Measurements from ENCODE around the gene CLDN3.

The CLDN3 gene

DNA sequence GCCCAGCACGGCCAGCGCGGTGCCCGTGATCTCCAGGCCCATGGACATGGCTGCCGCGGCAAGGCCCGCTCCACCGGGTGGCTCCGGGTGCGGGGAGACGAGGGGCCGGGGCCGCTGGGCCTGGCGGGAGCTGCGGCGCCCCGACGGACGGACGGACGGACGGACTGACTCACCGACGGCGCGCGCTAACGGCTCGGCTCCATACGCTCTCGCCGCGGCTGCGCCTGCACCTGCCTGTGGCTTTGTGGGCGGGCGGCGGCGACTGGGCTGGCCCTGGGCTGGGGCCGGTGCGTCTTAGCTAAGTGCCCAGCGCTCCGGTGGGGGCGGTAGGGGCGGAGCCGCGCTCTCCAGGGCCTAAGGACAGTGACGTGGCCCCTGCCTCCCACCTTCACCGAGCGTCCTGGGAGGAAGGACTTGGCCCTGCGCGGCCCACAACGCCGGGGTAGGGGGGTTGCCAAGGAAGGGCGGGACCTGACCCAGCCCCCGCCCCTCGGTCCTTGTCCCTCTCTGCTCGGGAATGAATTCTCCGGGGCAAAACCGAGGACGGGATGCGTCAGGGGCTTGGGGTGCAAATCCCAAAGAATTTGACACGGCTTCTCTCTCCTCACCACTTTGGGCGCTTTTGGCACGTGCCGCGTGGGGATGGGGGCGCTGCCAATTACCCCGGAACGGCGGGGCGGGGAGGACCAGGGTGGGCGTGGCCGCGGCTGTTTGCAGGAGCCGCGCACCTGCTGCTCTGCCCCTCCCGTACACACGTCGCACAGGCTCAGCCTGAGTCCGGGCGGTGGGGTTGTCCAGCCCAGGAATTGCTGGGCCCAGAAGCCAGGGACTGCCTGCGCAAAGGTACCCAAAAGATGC lies at the start of gene CLDN3:
Gene CLDN3 (minus strand): TSS at position 269 of the 858 bp plus-strand sequence. CDS start 221 bp downstream, at position 48.
- peaks cover 0 to 23% (median 10%) of the 10 kb centered on the region in 4 donors for H3K4me1 ChIP-seq
- peak within 1 kb of the TSS in 1 of 2 donors; percentile 29 for H3K4me3 ChIP-seq
- H3K27ac ChIP-seq: no peak within 1 kb of the TSS
- no peaks in the 10 kb centered on the region for H3K9me3 ChIP-seq
- intact Hi-C loops (cut with DNase I; ENCODE audit: low total_unique reads): no loop called here
- H3K36me3 ChIP-seq: no peaks in the 10 kb centered on the region
- no peak for TF ChIP-seq CTCF (IDR thresholded peaks at IDR 0.05)
- DNase-seq: no peak
- H3K27me3 ChIP-seq: peaks cover 0 to 63% of the 10 kb centered on the region in 2 donors

GRCh38 chr7:73817121-73817520 lies 47.1 kb upstream of the CLDN3 start:
- Histone ChIP-seq H3K9me3 (no peaks in the 10 kb centered on the region), H3K4me1 (no peaks in the 10 kb centered on the region), H3K27ac (no peak overlapping the region), H3K36me3 (no peaks in the 10 kb centered on the region), H3K4me3 (no peak overlapping the region), H3K27me3 (no peaks in the 10 kb centered on the region)
- DNase-seq: peak in 1 of 2 donors; percentile 13
- TF ChIP-seq CTCF (IDR thresholded peaks at IDR 0.05): no peak
- intact Hi-C loops (cut with DNase I; ENCODE audit: low total_unique reads): no loop called here

GRCh38 chr7:73815436-73815835 lies 45.4 kb upstream of the CLDN3 start:
- Histone ChIP-seq H3K36me3 (no peaks in the 10 kb centered on the region), H3K27ac (no peak overlapping the region), H3K4me3 (no peak overlapping the region), H3K27me3 (peaks cover 0 to 12% of the 10 kb centered on the region in 2 donors), H3K9me3 (no peaks in the 10 kb centered on the region), H3K4me1 (no peaks in the 10 kb centered on the region)
- peak in 1 of 2 donors; percentile 44 for DNase-seq
- intact Hi-C loops (cut with DNase I; ENCODE audit: low total_unique reads): no loop called here
- no peak for TF ChIP-seq CTCF (IDR thresholded peaks at IDR 0.05)

DNA sequence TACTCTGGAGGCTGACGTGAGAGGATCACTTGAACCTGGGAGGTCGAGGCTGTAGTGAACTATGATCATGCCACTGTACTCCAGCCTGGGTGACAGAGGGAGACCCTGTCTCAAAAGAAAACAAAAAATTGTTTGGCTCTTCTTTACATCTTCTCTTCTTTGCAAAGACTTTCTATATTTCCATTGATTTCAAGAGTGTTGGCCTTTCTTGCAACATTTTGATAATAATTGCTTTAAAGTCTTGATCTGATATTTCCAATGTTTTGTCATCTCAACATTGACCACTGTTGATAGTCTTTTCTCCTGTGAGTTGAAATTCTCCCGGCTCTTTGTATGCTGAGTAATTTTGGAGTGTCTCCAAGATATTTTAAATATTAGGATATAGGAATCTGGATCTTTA lies 42.9 kb upstream of the CLDN3 start:
- Histone ChIP-seq H3K27me3 (peaks cover 0 to 16% of the 10 kb centered on the region in 2 donors), H3K9me3 (no peaks in the 10 kb centered on the region), H3K4me3 (no peak overlapping the region), H3K27ac (no peak overlapping the region), H3K4me1 (no peaks in the 10 kb centered on the region), H3K36me3 (no peaks in the 10 kb centered on the region)
- no peak for DNase-seq
- intact Hi-C loops (cut with DNase I; ENCODE audit: low total_unique reads): no loop called here
- TF ChIP-seq CTCF (IDR thresholded peaks at IDR 0.05): no peak

GRCh38 chr7:73811760-73812168 lies 41.7 kb upstream of the CLDN3 start:
- Histone ChIP-seq H3K27ac (no peak overlapping the region), H3K4me3 (no peak overlapping the region), H3K9me3 (no peaks in the 10 kb centered on the region), H3K36me3 (no peaks in the 10 kb centered on the region), H3K27me3 (peaks cover 0 to 16% of the 10 kb centered on the region in 2 donors), H3K4me1 (no peaks in the 10 kb centered on the region)
- peak; percentile 73 to 76 for DNase-seq
- intact Hi-C loops (cut with DNase I; ENCODE audit: low total_unique reads): loop anchor here (1.0 kb wide), 1 partner anchor 44 kb away; no protein-coding TSS in a partner anchor
- TF ChIP-seq CTCF (IDR thresholded peaks at IDR 0.05): peak; percentile 80 to 85

All from tibial artery (tissue), 4 donors.